Measurements from ENCODE around the gene FMNL2.

The FMNL2 gene

GRCh38 chr2:152602750-152603149, 267.8 kb downstream of the FMNL2 start:
- TF ChIP-seq CTCF (IDR thresholded peaks at IDR 0.05): no peak
- no peak overlapping the region for H3K27ac ChIP-seq
- no peak for DNase-seq (ENCODE audit: low spot score)

GRCh38 chr2:152603166-152603565, 268.2 kb downstream of the FMNL2 start:
- Histone ChIP-seq H3K4me3 (no peak overlapping the region), H3K27ac (no peak overlapping the region)
- TF ChIP-seq CTCF (IDR thresholded peaks at IDR 0.05): no peak
- no peak for DNase-seq (ENCODE audit: low spot score)

More at GRCh38 chr2:152602750-152603149, 267.8 kb downstream of the FMNL2 start:
- no peak overlapping the region for H3K4me3 ChIP-seq

GRCh38 chr2:152606081-152606480, 271.1 kb downstream of the FMNL2 start:
- no peak overlapping the region for H3K27ac ChIP-seq
- no peak for TF ChIP-seq CTCF (IDR thresholded peaks at IDR 0.05)
- DNase-seq (ENCODE audit: low spot score): no peak
- no peak overlapping the region for H3K4me3 ChIP-seq

GRCh38 chr2:152606941-152607340, 272.0 kb downstream of the FMNL2 start:
- H3K4me3 ChIP-seq: no peak overlapping the region
- no peak for TF ChIP-seq CTCF (IDR thresholded peaks at IDR 0.05)
- H3K27ac ChIP-seq: no peak overlapping the region
- no peak for DNase-seq (ENCODE audit: low spot score)

GRCh38 chr2:152607793-152608300, 272.9 kb downstream of the FMNL2 start:
- Histone ChIP-seq H3K27ac (no peak overlapping the region), H3K4me3 (no peak overlapping the region)
- no peak for DNase-seq (ENCODE audit: low spot score)
- TF ChIP-seq CTCF (IDR thresholded peaks at IDR 0.05): no peak

- no peak for TF ChIP-seq CTCF (IDR thresholded peaks at IDR 0.05)
- DNase-seq (ENCODE audit: low spot score): no peak
- H3K27ac ChIP-seq: no peak overlapping the region
- H3K4me3 ChIP-seq: no peak overlapping the region
Observed at GRCh38 chr2:152609154-152609553, 274.2 kb downstream of the FMNL2 start.

- no peak overlapping the region for H3K4me3 ChIP-seq
- DNase-seq (ENCODE audit: low spot score): no peak
- H3K27ac ChIP-seq: no peak overlapping the region
- TF ChIP-seq CTCF (IDR thresholded peaks at IDR 0.05): no peak
Observed at GRCh38 chr2:152609699-152610098, 274.7 kb downstream of the FMNL2 start.
